Mesothelial cell of epicardium (in vitro differentiated cells): ENCODE measurements around the gene MYL5. TPM values are rescaled to one million over a fixed set of nuclear protein-coding genes. Genes with fewer than 3 reads are reported as not detected.

ENCODE experiments used
- DNase-seq, 2 experiments: peaks; one replicate each; pipeline ENCODE4 v3.0.0; 2021; ENCODE audit warnings: low spot score in 2 of 2; ENCODE audit not compliant: unreplicated experiment in 2 of 2
- H3K27ac Mint-ChIP-seq: 2 replicates; pipeline ENCODE4 v1.8.0; 2021; ENCODE audit warnings: mixed read lengths
- H3K27me3 Mint-ChIP-seq: 2 replicates; pipeline ENCODE4 v1.8.0; 2021; ENCODE audit warnings: low read depth, mixed read lengths
- H3K36me3 Mint-ChIP-seq: 2 replicates; pipeline ENCODE4 v1.8.0; 2021; ENCODE audit warnings: mixed read lengths
- H3K4me1 Mint-ChIP-seq: 2 replicates; pipeline ENCODE4 v1.8.0; 2021; ENCODE audit warnings: mixed read lengths
- H3K4me3 Mint-ChIP-seq: 2 replicates; pipeline ENCODE4 v1.8.0; 2021; ENCODE audit warnings: mild to moderate bottlenecking, moderate library complexity, mixed read lengths
- H3K9me3 Mint-ChIP-seq: 2 replicates; pipeline ENCODE4 v1.8.0; 2021; ENCODE audit warnings: mixed read lengths
- CTCF ChIP-seq: fragments of 200-600 bp; sonication (generic); IDR thresholded peaks from one replicate; pipeline ENCODE4 v1.5.0; 2021; ENCODE audit warnings: antibody characterized with exemption; ENCODE audit not compliant: unreplicated experiment
- total RNA-seq: library from RNA; stranded (reverse); gene quantifications from 3 replicates; pipeline ENCODE4 v1.2.1, GENCODE V29; 2021

The MYL5 gene
- total RNA-seq, 1 donor from 2014 or later = 32.1 TPM

DNA sequence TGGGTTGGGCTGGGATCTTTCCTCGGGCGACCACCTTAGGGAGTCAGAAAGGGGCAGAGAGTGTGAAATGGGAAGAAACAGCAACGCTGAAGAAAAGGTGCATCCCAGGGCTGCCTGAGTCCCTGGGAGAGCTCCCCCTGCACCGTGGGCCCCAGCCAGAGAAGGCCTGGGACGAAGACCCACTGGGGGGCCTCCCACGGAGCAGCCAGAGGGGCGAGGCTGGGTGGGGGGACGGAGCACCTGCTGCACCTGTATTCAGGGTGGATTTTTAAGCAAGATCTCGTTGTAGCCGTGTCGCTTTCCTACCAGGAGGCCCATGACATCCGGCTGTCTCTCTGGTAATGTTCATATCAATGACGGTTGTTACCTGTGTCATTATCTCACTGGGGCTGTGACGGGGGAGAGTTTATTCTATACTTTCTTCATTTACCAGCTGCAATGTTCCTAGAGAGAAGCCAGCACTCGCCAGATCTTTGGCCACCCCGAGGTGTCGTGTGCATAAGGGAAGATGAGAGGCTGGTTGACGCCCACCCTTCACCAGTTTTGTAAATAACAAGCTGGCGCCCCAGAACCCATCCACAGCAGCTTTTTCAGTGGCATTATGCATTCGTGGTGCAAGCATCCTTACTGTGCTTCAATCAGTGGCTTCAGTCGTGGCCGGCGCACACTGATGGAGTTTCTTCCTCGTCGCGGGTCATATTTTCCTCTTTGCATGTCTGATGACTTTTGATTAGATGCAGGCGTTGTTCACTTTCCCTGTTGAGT, 25.7 kb downstream of the MYL5 start:
- Mint-ChIP-seq H3K4me3 (no peak overlapping the region), H3K27me3 (peaks cover 12% of the 10 kb centered on the region), H3K4me1 (no peaks in the 10 kb centered on the region), H3K36me3 (no peaks in the 10 kb centered on the region), H3K9me3 (no peaks in the 10 kb centered on the region), H3K27ac (no peak overlapping the region)
- TF ChIP-seq CTCF = no peak
- DNase-seq = no peak

DNA sequence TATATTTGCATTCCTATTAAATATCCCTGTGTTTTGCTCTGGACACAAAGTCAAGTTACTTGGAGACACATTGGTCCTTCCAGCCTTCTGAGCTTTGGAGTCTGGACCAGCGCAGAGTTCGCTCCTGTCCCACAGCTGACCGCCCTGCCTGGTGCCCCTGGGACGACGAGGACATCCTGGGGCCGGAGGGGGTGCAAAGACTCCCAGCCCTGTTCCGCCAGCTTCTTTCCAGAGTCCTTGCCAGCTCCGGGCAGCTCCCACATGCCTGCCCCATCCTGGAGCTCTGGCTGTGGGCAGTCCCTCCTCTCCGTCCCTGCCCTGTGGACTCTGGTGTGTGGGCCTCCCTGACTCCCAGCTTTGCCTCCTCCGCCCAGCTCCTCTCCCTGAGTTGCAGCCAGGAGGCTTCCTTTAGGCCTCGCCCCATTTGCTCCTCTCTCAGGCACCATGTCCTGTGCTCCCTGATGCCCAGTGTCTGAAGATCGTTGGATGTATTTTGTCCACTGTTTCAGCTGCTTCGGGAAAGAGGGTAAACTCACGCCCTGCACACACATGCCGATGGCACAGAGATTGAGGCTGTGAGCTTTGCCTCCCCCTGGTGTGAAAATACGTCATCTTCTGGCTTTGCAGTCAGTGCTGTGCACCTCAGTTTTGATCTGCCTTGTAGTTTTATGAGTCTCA, 26.4 kb downstream of the MYL5 start:
- DNase-seq = no peak
- no peaks in the 10 kb centered on the region for H3K4me1 Mint-ChIP-seq
- no peak overlapping the region for H3K4me3 Mint-ChIP-seq
- no peaks in the 10 kb centered on the region for H3K9me3 Mint-ChIP-seq
- H3K36me3 Mint-ChIP-seq = no peaks in the 10 kb centered on the region
- no peak for TF ChIP-seq CTCF
- no peak overlapping the region for H3K27ac Mint-ChIP-seq
- peaks cover 12% of the 10 kb centered on the region for H3K27me3 Mint-ChIP-seq

GRCh38 chr4:702618-703048, 28.3 kb downstream of the MYL5 start:
- no peak for TF ChIP-seq CTCF
- Mint-ChIP-seq H3K27ac (no peak overlapping the region), H3K4me3 (no peak overlapping the region), H3K4me1 (peaks cover 2% of the 10 kb centered on the region), H3K36me3 (no peaks in the 10 kb centered on the region), H3K9me3 (no peaks in the 10 kb centered on the region), H3K27me3 (peaks cover 12% of the 10 kb centered on the region)
- DNase-seq = no peak

- Mint-ChIP-seq H3K4me3 (no peak overlapping the region), H3K9me3 (no peaks in the 10 kb centered on the region), H3K27me3 (peaks cover 12% of the 10 kb centered on the region), H3K4me1 (peaks cover 3% of the 10 kb centered on the region), H3K36me3 (peaks cover under 1% of the 10 kb centered on the region), H3K27ac (no peak overlapping the region)
- DNase-seq = no peak
- TF ChIP-seq CTCF = no peak
Observed at GRCh38 chr4:703336-704197, 29.2 kb downstream of the MYL5 start.

- Mint-ChIP-seq H3K4me1 (peaks cover 9% of the 10 kb centered on the region), H3K36me3 (peaks cover 6% of the 10 kb centered on the region), H3K27ac (no peak overlapping the region), H3K4me3 (peak overlapping the region; percentile 15), H3K9me3 (no peaks in the 10 kb centered on the region), H3K27me3 (peaks cover 9% of the 10 kb centered on the region)
- no peak for DNase-seq
- no peak for TF ChIP-seq CTCF
Observed at GRCh38 chr4:704198-704891, 30.0 kb downstream of the MYL5 start.
